VCaP (cell line): ENCODE measurements around the gene RABGAP1L.
A peak's percentile ranks its signal among the peaks of the same experiment; 100 is the strongest.

Experiments used
- H3K27ac ChIP-seq: fragments of 450-650 bp; 2 replicates; pipeline ENCODE4 v1.5.1; 2017
- CTCF ChIP-seq: fragments of 450-650 bp; conservative IDR thresholded peaks from 2 replicates; pipeline ENCODE4 v1.5.1; 2017; ENCODE audit warnings: mild to moderate bottlenecking, moderate library complexity

Gene RABGAP1L

GRCh38 chr1:174990382-174990999 is 831.2 kb downstream of the RABGAP1L start:
- peak overlapping the region; percentile 67 for H3K27ac ChIP-seq
- TF ChIP-seq CTCF = no peak

GRCh38 chr1:174991473-174991872 is 832.2 kb downstream of the RABGAP1L start:
- TF ChIP-seq CTCF = no peak
- no peak overlapping the region for H3K27ac ChIP-seq

- H3K27ac ChIP-seq = no peak overlapping the region
- no peak for TF ChIP-seq CTCF
Observed at GRCh38 chr1:174995121-174995520, 835.8 kb downstream of the RABGAP1L start.

GRCh38 chr1:174995916-174996315 is 836.6 kb downstream of the RABGAP1L start:
- H3K27ac ChIP-seq = no peak overlapping the region

GRCh38 chr1:174996476-174996875 is 837.2 kb downstream of the RABGAP1L start:
- H3K27ac ChIP-seq = no peak overlapping the region
- no peak for TF ChIP-seq CTCF

More at GRCh38 chr1:174995916-174996315, 836.6 kb downstream of the RABGAP1L start:
- TF ChIP-seq CTCF = no peak

GRCh38 chr1:174997041-174997440 is 837.7 kb downstream of the RABGAP1L start:
- H3K27ac ChIP-seq = no peak overlapping the region
- no peak for TF ChIP-seq CTCF

- H3K27ac ChIP-seq = peak overlapping the region; percentile 97
- peak; percentile 73 for TF ChIP-seq CTCF
Observed at GRCh38 chr1:174998569-174999215, 839.4 kb downstream of the RABGAP1L start.
